Natural killer cell (primary cell): ENCODE measurements around the gene FBXL7. TPM values are rescaled to one million over a fixed set of nuclear protein-coding genes. Genes with fewer than 3 reads are reported as not detected.

Experiments
- ATAC-seq, 3 donors: fragments of 150-1000 bp in 2 of 3; fragments of 200-7000 bp in 1 of 3; cut with Tn5 transposase; 1 replicate in 1 of 3; 2 replicates in 2 of 3; pipeline ENCODE4 v1.10.0; 2021; ENCODE audit warnings: mild to moderate bottlenecking in 2 of 3, moderate library complexity in 2 of 3
- DNase-seq, 2 donors: peaks; one replicate each; pipeline versions ENCODE4 v3.0.0 to v3.0.0-alpha.2; 2013 to 2021; ENCODE audit warnings: mixed read lengths in 1 of 2
- H3K27ac ChIP-seq: one replicate; pipeline ENCODE4 v1.5.1; 2013; ENCODE audit warnings: mild to moderate bottlenecking, low read length
- H3K27me3 ChIP-seq: one replicate; pipeline ENCODE4 v1.6.1; 2013; ENCODE audit warnings: low read length; ENCODE audit not compliant: control insufficient read depth, insufficient read depth
- H3K36me3 ChIP-seq: one replicate; pipeline ENCODE4 v1.6.1; 2013; ENCODE audit warnings: low read length; ENCODE audit not compliant: control insufficient read depth, insufficient read depth
- H3K4me1 ChIP-seq: one replicate; pipeline ENCODE4 v1.6.1; 2013; ENCODE audit warnings: low read length; ENCODE audit not compliant: control insufficient read depth, insufficient read depth
- H3K4me3 ChIP-seq: one replicate; pipeline ENCODE4 v1.5.1; 2013; ENCODE audit warnings: low read length
- H3K9me3 ChIP-seq: one replicate; pipeline ENCODE4 v1.6.1; 2013; ENCODE audit warnings: low read length; ENCODE audit not compliant: control insufficient read depth, insufficient read depth
- H3K27ac Mint-ChIP-seq, 2 donors: one replicate each; pipeline ENCODE4 v1.8.0; 2022; ENCODE audit warnings: mild to moderate bottlenecking in 2 of 2, mixed read lengths in 2 of 2, moderate library complexity in 1 of 2
- H3K27me3 Mint-ChIP-seq, 2 donors: one replicate each; pipeline ENCODE4 v1.8.0; 2022; ENCODE audit warnings: low read depth in 2 of 2, mixed read lengths in 2 of 2
- H3K36me3 Mint-ChIP-seq: one replicate; pipeline ENCODE4 v1.8.0; 2022; ENCODE audit warnings: mixed read lengths
- H3K4me1 Mint-ChIP-seq, 2 donors: one replicate each; pipeline ENCODE4 v1.8.0; 2022; ENCODE audit warnings: mixed read lengths in 2 of 2
- H3K4me3 Mint-ChIP-seq: one replicate; pipeline ENCODE4 v1.8.0; 2022; ENCODE audit warnings: mild to moderate bottlenecking, moderate library complexity, mixed read lengths
- H3K9me3 Mint-ChIP-seq, 2 donors: one replicate each; pipeline ENCODE4 v1.8.0; 2022; ENCODE audit warnings: mixed read lengths in 2 of 2
- WGBS: methylation state at CpG from one replicate; pipeline ENCODE4 v1.1.7; 2013; ENCODE audit warnings: missing lambda C conversion rate; ENCODE audit not compliant: insufficient coverage; 5-methylcytosine and 5-hydroxymethylcytosine counted together
- intact Hi-C: fragments of 100-400 bp; cut with micrococcal nuclease; formaldehyde crosslinking; loops from one replicate; pipeline ENCODE4 v1.14.2; 2022
- total RNA-seq, 4 donors: library from RNA; stranded (reverse); fragments of 120-200 nt in 1 of 4; gene quantifications; one replicate each; pipeline versions ENCODE4 v1.2.3 to v1.2.4, GENCODE V29; 2013 to 2022
- TF ChIP-seq, protein P1 (sequence below): fragments of 200-600 bp; IDR thresholded peaks from one replicate; pipeline ENCODE4 v1.8.0; 2022; ENCODE audit warnings: antibody characterized with exemption

Gene FBXL7
- total RNA-seq, 3 donors from 2014 or later (not counting 1 experiment from before 2014, with no cell fraction given) = not detected

GRCh38 chr5:15577132-15577531 is 77.2 kb downstream of the FBXL7 start:
- no peak overlapping the region for H3K4me3 Mint-ChIP-seq
- no peaks in the 10 kb centered on the region for H3K36me3 Mint-ChIP-seq
- 80% methylated on average over 10 of the region's 10 CpGs for WGBS
- intact Hi-C loops = no loop called here
- H3K27ac Mint-ChIP-seq = no peak overlapping the region
- H3K36me3 ChIP-seq = no peaks in the 10 kb centered on the region
- no peaks in the 10 kb centered on the region for H3K27me3 Mint-ChIP-seq
- no peak overlapping the region for H3K27ac ChIP-seq
- TF ChIP-seq, protein P1, sequence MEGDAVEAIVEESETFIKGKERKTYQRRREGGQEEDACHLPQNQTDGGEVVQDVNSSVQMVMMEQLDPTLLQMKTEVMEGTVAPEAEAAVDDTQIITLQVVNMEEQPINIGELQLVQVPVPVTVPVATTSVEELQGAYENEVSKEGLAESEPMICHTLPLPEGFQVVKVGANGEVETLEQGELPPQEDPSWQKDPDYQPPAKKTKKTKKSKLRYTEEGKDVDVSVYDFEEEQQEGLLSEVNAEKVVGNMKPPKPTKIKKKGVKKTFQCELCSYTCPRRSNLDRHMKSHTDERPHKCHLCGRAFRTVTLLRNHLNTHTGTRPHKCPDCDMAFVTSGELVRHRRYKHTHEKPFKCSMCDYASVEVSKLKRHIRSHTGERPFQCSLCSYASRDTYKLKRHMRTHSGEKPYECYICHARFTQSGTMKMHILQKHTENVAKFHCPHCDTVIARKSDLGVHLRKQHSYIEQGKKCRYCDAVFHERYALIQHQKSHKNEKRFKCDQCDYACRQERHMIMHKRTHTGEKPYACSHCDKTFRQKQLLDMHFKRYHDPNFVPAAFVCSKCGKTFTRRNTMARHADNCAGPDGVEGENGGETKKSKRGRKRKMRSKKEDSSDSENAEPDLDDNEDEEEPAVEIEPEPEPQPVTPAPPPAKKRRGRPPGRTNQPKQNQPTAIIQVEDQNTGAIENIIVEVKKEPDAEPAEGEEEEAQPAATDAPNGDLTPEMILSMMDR = no peak
- ATAC-seq (no peak), DNase-seq (no peak)
- H3K4me3 ChIP-seq = no peak overlapping the region
- peaks cover 0 to 13% of the 10 kb centered on the region in 2 donors for H3K9me3 Mint-ChIP-seq
- H3K4me1 ChIP-seq = no peaks in the 10 kb centered on the region
- H3K9me3 ChIP-seq = peaks cover 10% of the 10 kb centered on the region
- H3K27me3 ChIP-seq = no peaks in the 10 kb centered on the region
- no peaks in the 10 kb centered on the region for H3K4me1 Mint-ChIP-seq

DNA sequence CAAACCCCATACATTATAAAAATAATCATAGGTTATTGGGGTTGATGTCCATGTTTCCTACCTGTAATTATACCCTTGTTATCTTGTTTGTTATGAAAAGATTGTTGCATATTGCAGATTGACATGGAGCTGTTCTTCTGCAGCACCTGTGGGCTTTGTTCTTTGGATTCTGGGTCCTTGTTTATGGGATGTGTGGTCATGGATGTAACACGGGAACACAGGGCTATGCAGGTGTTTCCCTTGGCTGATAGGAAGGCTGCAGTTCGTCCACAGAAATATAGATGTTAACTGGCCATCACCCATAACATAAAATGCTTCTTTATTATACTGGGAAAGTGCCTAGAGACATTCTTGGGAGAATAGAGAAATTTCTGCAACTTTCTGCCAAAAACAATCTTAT is 77.9 kb downstream of the FBXL7 start:
- no peak overlapping the region for H3K4me3 ChIP-seq
- no peaks in the 10 kb centered on the region for H3K4me1 ChIP-seq
- H3K27me3 ChIP-seq = no peaks in the 10 kb centered on the region
- no peak overlapping the region for H3K27ac ChIP-seq
- DNase-seq (no peak), ATAC-seq (no peak)
- Mint-ChIP-seq H3K36me3 (no peaks in the 10 kb centered on the region), H3K27me3 (no peaks in the 10 kb centered on the region), H3K4me3 (no peak overlapping the region), H3K4me1 (no peaks in the 10 kb centered on the region), H3K27ac (no peak overlapping the region), H3K9me3 (peaks cover 0 to 13% of the 10 kb centered on the region in 2 donors)
- 83% methylated on average over 2 of the region's 2 CpGs for WGBS
- TF ChIP-seq, protein P1 = no peak
- intact Hi-C loops = no loop called here
- H3K36me3 ChIP-seq = no peaks in the 10 kb centered on the region
- peaks cover 10% of the 10 kb centered on the region for H3K9me3 ChIP-seq

DNA sequence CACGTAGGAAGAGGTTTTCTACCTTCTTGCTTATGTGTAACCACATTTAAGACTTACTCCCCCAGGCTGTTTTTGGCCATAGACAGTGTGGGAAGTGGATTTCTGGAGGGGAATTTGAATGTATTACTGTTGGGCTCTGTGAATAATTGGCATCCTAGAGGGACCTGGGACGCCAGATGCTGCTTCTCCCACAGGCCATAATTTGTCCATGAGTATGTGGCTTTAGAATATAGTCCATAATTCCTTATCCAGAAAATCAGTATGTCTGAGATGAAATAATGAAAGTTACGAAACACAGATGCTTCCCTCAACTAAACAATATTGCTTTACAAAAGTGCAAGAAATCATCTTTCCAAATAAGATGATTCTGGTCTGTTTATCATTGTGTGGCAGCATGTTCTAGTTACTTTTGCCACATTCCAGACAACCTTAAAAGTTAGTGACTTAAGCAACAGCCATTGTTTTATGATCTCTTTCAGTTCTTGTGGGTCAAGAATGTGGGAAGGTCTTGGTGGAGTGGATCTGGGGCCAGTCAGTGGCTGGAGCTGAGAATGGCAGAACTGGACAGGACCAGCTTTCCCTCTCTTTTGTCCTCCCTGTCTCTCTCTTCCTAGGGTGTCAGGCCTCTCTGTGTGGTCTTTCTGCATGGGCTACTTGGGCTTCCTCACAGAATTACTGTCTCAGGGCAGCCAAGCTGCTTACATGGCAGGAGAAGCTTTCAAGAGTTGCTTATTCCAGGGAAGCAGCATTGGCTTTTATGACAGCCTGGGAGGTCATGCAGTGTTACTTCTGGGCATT is 79.4 kb downstream of the FBXL7 start:
- no peaks in the 10 kb centered on the region for H3K4me1 ChIP-seq
- H3K4me3 ChIP-seq = no peak overlapping the region
- WGBS = 89% methylated on average over 1 of the region's 3 CpGs
- peaks cover 5% of the 10 kb centered on the region for H3K36me3 Mint-ChIP-seq
- ATAC-seq (no peak), DNase-seq (no peak)
- no peaks in the 10 kb centered on the region for H3K27me3 ChIP-seq
- intact Hi-C loops = no loop called here
- TF ChIP-seq, protein P1 = no peak
- no peak overlapping the region for H3K27ac Mint-ChIP-seq
- no peaks in the 10 kb centered on the region for H3K36me3 ChIP-seq
- peaks cover 21% of the 10 kb centered on the region for H3K9me3 ChIP-seq
- H3K4me1 Mint-ChIP-seq = no peaks in the 10 kb centered on the region
- no peaks in the 10 kb centered on the region for H3K27me3 Mint-ChIP-seq
- peaks cover 3 to 15% of the 10 kb centered on the region in 2 donors for H3K9me3 Mint-ChIP-seq
- no peak overlapping the region for H3K27ac ChIP-seq
- no peak overlapping the region for H3K4me3 Mint-ChIP-seq

DNA sequence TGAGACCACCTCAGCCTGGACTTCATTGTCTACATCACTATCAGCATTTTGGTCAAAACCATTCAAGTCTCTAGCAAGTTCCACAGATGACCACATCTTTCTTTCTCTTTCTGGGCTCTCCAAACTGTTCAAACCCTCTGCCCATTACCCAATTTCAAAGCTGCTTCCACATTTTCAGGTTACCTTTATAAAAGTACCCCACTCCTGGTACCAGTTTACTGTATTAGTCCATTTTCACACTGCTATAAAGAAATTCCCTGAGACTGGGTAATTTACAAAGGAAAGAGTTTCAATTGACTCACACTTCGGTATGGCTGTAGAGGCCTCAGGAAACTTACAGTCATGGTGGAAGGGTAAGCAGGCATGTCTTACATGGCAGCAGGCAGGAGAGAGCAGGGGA is 84.5 kb downstream of the FBXL7 start:
- 100% methylated on average over 1 of the region's 1 CpG for WGBS
- Histone ChIP-seq H3K4me3 (no peak overlapping the region), H3K27me3 (no peaks in the 10 kb centered on the region), H3K36me3 (no peaks in the 10 kb centered on the region), H3K4me1 (no peaks in the 10 kb centered on the region), H3K9me3 (peaks cover 21% of the 10 kb centered on the region), H3K27ac (no peak overlapping the region)
- Mint-ChIP-seq H3K4me3 (no peak overlapping the region), H3K27me3 (no peaks in the 10 kb centered on the region), H3K27ac (no peak overlapping the region), H3K4me1 (no peaks in the 10 kb centered on the region), H3K36me3 (peaks cover 6% of the 10 kb centered on the region), H3K9me3 (peaks cover 15 to 23% of the 10 kb centered on the region in 2 donors)
- TF ChIP-seq, protein P1 = no peak
- DNase-seq (no peak), ATAC-seq (no peak)
- intact Hi-C loops = no loop called here
